Stimulated activated CD8-positive, alpha-beta memory T cell treated with anti-CD3 and anti-CD28 coated beads, Interleukin-7, amount 100 ng/mL, for 4 hours (primary cell): ENCODE measurements around the gene LIMS2.

ENCODE experiments used
- DNase-seq, 2 donors: peaks; one replicate each; pipeline ENCODE4 v3.0.0-alpha.2; 2020; ENCODE audit warnings: low read depth in 2 of 2

Gene LIMS2

DNA sequence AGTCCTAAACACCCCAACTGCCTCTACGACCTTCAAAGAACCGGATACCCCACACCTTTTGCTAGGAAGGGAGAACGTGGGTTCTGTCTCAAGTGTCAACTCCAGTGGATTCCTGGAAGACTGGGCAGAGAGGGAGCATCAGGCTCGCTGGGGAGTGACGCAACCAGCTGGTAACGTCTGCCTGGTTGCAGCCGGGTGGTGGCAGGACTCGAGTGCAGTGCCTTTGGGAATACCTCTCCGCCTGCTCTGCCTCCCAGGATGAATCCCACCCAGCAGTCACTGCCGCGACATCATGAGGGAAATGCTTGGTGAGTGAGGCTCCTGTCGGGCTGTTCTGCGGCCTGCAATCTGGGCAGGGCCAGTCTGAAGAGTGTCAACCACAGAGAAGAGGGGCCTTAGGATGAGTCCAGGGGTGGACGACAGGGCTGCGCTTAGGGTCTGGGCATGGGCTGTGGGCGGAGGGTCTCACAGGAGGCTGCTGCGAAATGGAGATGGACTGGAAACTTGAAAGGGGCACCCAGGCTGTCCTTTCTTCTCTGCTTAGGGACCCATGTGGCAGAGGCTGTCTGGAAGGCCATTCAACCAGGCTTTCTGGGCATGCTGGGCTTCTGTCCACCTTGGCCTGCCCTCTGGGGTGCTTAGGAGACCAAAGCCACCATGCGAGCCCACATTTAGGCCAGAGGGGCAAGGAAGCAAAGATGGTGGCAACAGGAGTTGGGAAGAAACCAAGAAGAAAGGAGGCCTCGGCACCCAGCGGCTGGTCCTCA is 16.5 kb downstream of the LIMS2 start:
- DNase-seq: no peak

GRCh38 chr2:127658146-127658545 is 17.2 kb downstream of the LIMS2 start:
- no peak for DNase-seq

DNA sequence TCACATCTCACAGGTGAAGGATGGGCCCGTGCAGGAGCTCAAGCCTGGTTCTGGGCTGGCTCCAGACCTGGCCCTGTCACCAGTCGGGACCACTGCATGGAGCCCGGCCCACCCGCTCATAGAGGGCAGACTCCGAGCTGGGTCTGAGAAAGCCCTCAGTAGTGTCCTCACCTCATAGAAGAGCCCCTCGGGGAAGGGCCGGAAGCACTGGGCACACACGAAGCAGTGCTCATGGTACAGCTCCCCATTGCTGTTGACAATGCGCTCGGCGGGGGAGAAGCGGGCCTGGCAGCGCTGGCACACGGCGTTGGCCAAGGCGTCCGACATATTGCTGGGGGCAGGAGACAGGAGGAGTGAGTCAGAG is 18.1 kb downstream of the LIMS2 start:
- DNase-seq: no peak

GRCh38 chr2:127656569-127657231 is 18.6 kb downstream of the LIMS2 start:
- no peak for DNase-seq

DNA sequence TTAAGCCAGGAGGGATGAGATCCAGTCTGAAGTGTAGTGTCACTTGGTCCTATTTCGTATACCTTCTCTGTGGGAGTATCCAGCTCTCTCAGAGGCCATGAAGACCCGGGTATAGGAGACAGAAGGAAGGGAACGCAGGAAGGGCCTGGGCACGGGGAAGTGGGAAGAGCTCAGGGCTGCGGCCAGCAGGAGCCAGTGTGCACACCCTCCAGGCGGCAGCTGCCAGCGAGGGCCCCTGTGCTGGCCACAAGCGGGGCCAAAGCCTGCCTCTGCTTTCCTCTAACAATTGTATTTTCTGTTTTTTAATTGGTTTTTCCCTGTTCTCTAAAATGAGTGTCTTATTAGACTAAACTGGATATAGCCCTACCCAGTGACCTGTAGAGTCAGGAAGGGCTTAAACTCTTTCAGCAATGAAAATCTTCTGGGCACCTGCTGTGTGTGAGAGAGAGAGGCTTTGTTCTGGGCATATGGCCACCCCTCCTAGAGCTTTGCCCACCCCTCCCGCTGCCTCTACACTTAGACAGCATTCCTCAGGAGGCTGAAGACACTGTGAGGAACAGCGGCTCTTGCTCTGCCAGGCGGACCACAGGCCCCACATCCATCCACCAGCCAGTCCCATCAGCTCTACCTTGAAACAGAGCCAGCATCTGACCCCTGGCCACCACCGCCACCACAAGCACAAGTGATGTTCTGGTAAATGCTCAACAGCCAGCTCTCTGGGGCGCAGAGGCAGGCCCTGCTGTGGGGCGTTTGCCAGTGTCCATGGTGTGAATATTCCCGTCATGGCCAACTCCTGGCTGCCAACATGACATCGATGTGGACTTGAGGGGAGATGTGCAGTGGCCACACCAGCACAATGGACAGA is 19.9 kb downstream of the LIMS2 start:
- no peak for DNase-seq

- DNase-seq: no peak
Measured at GRCh38 chr2:127654838-127655175, 20.5 kb downstream of the LIMS2 start.

GRCh38 chr2:127654084-127654837 is 21.1 kb downstream of the LIMS2 start:
- no peak for DNase-seq

- DNase-seq: no peak
Measured at GRCh38 chr2:127653421-127654083, 21.8 kb downstream of the LIMS2 start.

GRCh38 chr2:127652786-127653357 is 22.5 kb downstream of the LIMS2 start:
- DNase-seq: no peak

GRCh38 chr2:127651971-127652550 is 23.3 kb downstream of the LIMS2 start:
- DNase-seq: no peak

- DNase-seq: no peak
Measured at GRCh38 chr2:127651381-127651809, 23.9 kb downstream of the LIMS2 start.

DNA sequence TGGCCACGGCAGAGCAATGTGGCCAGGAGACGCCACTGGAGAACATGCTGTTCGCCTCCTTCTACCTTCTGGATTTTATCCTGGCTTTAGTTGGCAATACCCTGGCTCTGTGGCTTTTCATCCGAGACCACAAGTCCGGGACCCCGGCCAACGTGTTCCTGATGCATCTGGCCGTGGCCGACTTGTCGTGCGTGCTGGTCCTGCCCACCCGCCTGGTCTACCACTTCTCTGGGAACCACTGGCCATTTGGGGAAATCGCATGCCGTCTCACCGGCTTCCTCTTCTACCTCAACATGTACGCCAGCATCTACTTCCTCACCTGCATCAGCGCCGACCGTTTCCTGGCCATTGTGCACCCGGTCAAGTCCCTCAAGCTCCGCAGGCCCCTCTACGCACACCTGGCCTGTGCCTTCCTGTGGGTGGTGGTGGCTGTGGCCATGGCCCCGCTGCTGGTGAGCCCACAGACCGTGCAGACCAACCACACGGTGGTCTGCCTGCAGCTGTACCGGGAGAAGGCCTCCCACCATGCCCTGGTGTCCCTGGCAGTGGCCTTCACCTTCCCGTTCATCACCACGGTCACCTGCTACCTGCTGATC is 24.4 kb downstream of the LIMS2 start:
- no peak for DNase-seq

GRCh38 chr2:127650041-127650784 is 25.1 kb downstream of the LIMS2 start:
- DNase-seq: no peak

DNA sequence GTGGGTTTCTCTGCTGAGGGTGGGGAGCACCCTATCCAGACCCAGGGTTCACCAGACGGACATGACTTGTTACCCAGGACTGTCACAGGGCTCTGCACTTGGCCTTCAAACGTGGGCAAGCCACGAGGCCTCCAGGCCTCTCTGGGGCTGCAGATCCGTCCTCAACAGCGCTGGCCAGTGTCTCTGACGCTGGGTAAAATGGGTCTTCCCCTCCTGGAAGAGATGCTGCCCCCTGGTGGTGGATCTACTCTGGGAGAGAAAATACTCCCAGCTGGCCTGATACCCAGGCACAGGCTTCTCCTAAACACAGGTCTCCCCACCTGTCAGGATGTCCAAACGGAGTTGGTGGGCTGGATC is 25.7 kb downstream of the LIMS2 start:
- DNase-seq: peak; percentile 62 to 64

GRCh38 chr2:127649100-127649611 is 26.2 kb downstream of the LIMS2 start:
- no peak for DNase-seq

DNA sequence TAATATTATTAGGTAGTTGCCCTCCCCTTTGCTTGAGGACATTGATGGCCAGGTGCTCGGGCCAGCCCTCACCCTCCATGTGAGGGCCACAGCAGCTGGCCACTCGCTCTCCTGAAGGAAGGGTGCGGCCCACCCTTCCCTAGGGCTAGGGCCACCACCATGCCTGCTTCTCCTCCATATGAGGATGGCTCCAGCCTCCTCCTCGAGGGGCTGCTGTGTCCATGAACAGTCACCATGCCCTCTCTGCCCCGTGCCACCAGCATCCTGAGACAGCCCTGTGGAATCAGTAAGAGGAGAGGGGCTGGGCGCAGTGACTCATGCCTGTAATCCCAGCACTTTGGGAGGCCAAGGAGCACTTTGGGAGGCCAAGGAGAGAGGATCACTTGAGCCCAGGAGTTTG is 27.0 kb downstream of the LIMS2 start:
- DNase-seq: no peak

DNA sequence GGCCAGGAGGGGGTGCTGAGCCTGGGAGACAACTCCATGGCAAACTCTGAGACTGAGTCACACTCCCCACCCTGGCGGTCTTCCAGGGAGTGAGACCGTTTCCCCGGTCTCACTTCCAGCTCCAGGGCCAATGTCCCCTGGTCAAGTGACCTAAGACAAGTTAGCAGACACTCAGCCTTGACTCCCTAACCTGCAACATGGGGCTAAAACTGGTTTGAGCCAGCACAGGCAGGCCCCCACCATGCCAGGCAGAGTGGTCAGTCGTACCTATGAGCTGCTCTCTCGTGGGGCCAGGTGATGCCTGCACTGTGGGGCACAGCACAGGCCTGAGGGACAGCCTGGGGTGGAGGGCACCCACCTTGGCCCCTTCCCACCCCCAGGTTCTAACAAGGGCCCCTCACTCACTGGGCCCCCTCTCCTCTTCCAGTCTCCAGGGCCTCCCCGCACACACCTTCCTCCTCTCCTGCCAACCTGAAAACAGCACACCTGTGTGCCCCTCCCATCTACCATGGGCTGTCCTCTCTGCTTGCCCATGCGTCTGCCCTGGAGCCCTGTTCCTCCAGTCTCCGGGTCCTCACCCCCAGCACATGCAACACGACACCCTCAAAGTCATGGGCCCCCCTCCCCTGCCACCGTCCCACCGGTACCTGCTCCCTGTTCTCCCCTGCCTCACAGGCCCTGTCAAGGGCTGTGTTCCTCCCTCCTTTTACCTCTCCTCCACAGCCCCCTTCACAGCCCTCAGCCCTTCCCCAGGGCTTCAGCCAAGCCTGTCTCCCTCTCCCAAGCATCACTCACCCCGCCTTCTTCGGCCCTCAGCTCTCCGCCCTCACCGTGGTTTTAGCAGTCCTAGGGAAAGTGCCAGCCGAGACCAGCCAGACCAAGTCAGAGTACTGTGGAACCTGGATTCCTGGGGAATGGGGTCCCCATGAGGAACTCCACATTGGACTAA is 27.8 kb downstream of the LIMS2 start:
- no peak for DNase-seq
